Measurements from ENCODE around the gene ASB10. TPM values are rescaled to one million over a fixed set of nuclear protein-coding genes. Genes with fewer than 3 reads are reported as not detected.

ASB10 gene
- total and polyA plus RNA-seq, 2 of the 4 experiments (the other 2 are of a cell fraction): not detected

DNA sequence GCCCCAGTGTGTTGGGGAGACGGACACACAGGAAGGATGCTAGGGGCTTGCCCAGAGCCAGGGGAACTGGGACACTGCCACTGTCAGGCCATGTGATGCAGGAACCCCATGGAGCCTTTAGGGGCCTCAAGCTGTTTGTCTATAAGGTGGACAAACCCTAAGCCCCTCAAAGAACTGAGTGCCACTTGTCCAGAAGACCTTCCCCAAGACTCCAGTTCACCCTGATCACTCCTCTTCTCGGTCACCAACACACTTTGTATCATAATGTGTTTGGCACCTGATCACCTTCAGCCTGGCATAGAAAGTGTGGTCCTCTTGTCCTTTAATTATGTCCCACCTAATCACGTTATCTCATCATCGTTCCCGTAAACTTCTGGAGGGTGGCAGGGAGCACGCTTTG lies 22.5 kb upstream of the ASB10 start:
- BruUV-seq (replicated peaks): no TSS peak
- DNase-seq: no peak
- no peaks in the 10 kb centered on the region; the same call in 1 of the 2 replicates for H3K9me1 ChIP-seq (ENCODE audit: insufficient read depth, low read length)
- no peak overlapping the region for H3K27ac ChIP-seq (ENCODE audit: insufficient read depth, low read length)
- H2BK5ac ChIP-seq (ENCODE audit: low read depth, low read length, poor library complexity, severe bottlenecking): no peak overlapping the region
- H3K27me3 ChIP-seq (ENCODE audit: control insufficient read depth, insufficient read depth, low read length): peaks cover 35% of the 10 kb centered on the region
- H3K4me2 ChIP-seq (ENCODE audit: low read depth, low read length): no peak overlapping the region
- no peak overlapping the region for H2BK120ac ChIP-seq (ENCODE audit: low read depth, low read length)
- no peak for TF ChIP-seq RFX5 (IDR thresholded peaks at IDR 0.05; ENCODE audit: low read depth, low read length)
- no peak for TF ChIP-seq POLR2A (IDR thresholded peaks at IDR 0.05; ENCODE audit: low read depth, low read length)
- no peak for TF ChIP-seq FOS (IDR thresholded peaks at IDR 0.05; ENCODE audit: low read depth, low read length)
- no peak for TF ChIP-seq CEBPB (IDR thresholded peaks at IDR 0.05; ENCODE audit: low read depth, low read length)
- no peak for TF ChIP-seq BHLHE40 (IDR thresholded peaks at IDR 0.05; ENCODE audit: low read depth, low read length)
- TF ChIP-seq MAFK (IDR thresholded peaks at IDR 0.05; ENCODE audit: low read depth, low read length): no peak
- TF ChIP-seq NFE2L2 (IDR thresholded peaks at IDR 0.05; ENCODE audit: low read depth, low read length): no peak
- no peak for TF ChIP-seq CHD1 (IDR thresholded peaks at IDR 0.05; ENCODE audit: low read depth, low read length)
- TF ChIP-seq, protein P1, sequence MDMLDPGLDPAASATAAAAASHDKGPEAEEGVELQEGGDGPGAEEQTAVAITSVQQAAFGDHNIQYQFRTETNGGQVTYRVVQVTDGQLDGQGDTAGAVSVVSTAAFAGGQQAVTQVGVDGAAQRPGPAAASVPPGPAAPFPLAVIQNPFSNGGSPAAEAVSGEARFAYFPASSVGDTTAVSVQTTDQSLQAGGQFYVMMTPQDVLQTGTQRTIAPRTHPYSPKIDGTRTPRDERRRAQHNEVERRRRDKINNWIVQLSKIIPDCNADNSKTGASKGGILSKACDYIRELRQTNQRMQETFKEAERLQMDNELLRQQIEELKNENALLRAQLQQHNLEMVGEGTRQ (IDR thresholded peaks at IDR 0.05; ENCODE audit: low read depth, low read length): no peak
- TF ChIP-seq SMC3 (IDR thresholded peaks at IDR 0.05; ENCODE audit: low read depth, low read length): no peak
- no peaks in the 10 kb centered on the region for H3K9me3 ChIP-seq (ENCODE audit: control insufficient read depth, insufficient read depth, low read length)
- in situ Hi-C loops (cut with MboI; ENCODE audit: low sequenced_read_pairs) (no loop called here), intact Hi-C loops (cut with micrococcal nuclease) (no loop called here), dilution Hi-C loops (cut with HindIII; ENCODE audit: low sequenced_read_pairs, unreplicated experiment) (no loop called here)
- H3K9ac ChIP-seq (ENCODE audit: low read depth, low read length): no peak overlapping the region
- no peak overlapping the region for H3K14ac ChIP-seq (replicated peaks; ENCODE audit: low read depth, low read length)
- no peak overlapping the region for H2BK15ac ChIP-seq (ENCODE audit: low read depth, low read length)
- 80% methylated on average over 2 of the region's 6 CpGs; no CpG with 5 or more reads in 1 of the 2 experiments for WGBS, 2 experiments (ENCODE audit: extremely low coverage in 2 of 2, insufficient read length in 1 of 2)
- H2AK5ac ChIP-seq (ENCODE audit: low read depth, low read length): no peak overlapping the region
- no peak overlapping the region for H2AK9ac ChIP-seq (replicated peaks; ENCODE audit: low read depth, low read length, poor library complexity)
- ChIA-PET POLR2A (ENCODE audit: unreplicated experiment) (no interaction called here), CTCF (no interaction called here)
- H4K8ac ChIP-seq (ENCODE audit: low read depth in 2 of 2, low read length in 2 of 2): no peak overlapping the region
- no peak for ATAC-seq (ENCODE audit: low read depth)
- H3K36me3 ChIP-seq (ENCODE audit: control insufficient read depth, insufficient read depth, low read length): peaks cover 21% of the 10 kb centered on the region
- H3K56ac ChIP-seq (ENCODE audit: extremely low read depth, insufficient read depth, low read length): no peak overlapping the region
- no peak overlapping the region for H2BK20ac ChIP-seq (ENCODE audit: low read depth, low read length)
- H3K79me1 ChIP-seq (ENCODE audit: low read depth in 1 of 2, low read length in 2 of 2): no peaks in the 10 kb centered on the region
- no peak overlapping the region for H2AFZ ChIP-seq (replicated peaks; ENCODE audit: low read length, poor library complexity)
- no peak overlapping the region for H3K4me3 ChIP-seq (ENCODE audit: insufficient read depth, low read depth, low read length)
- no peaks in the 10 kb centered on the region for H4K20me1 ChIP-seq (ENCODE audit: insufficient read depth, low read length)
- H3K4me1 ChIP-seq (ENCODE audit: control insufficient read depth, insufficient read depth, low read length): no peaks in the 10 kb centered on the region
- no peak overlapping the region for H3K4ac ChIP-seq (ENCODE audit: low read depth, low read length)
- no peak overlapping the region for H4K5ac ChIP-seq (ENCODE audit: low read depth, low read length)
- no peak overlapping the region for H3K23ac ChIP-seq (ENCODE audit: low read depth, low read length)
- H3K18ac ChIP-seq (ENCODE audit: low read depth, low read length): no peak overlapping the region
- H4K91ac ChIP-seq (ENCODE audit: insufficient read depth, low read depth, low read length): no peak overlapping the region

Data from IMR-90 (cell line).